ENCODE results near the gene EHBP1L1. TPM values are rescaled to one million over a fixed set of nuclear protein-coding genes. Genes with fewer than 3 reads are reported as not detected.
A peak's percentile ranks its signal among the peaks of the same experiment; 100 is the strongest.

EHBP1L1 gene
- total RNA-seq, 4 donors from 2014 or later: 46.5 to 101 (median 87.4) TPM

DNA sequence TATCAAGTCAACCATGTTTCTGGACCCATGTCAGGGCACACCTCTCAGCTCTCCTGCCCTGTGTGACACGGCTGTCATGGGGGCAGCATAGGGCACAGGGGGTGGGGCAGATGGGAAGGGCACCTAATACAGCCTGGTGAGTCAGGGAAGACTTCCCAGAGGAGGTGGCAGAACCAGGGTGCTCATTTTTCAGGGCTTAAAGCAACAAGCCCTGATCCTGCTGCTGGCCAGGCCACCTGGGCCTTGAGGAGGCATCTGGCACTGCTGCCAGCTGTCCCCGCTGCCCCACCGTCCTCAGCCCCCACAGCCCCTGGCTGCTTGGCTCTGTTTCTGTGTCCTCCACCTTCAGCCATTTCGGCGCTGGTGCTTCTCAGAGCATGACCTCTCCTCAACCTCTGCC, 33.8 kb downstream of the EHBP1L1 start:
- H3K36me3 ChIP-seq: peaks cover 10 to 79% (median 12%) of the 10 kb centered on the region in 3 donors
- no peaks in the 10 kb centered on the region for H3K9me3 ChIP-seq
- intact Hi-C loops (cut with DNase I): loop anchor here (10.0 kb wide), 1 partner anchor 65 kb away; no protein-coding TSS in a partner anchor
- WGBS, 2 donors: 72 to 80% methylated on average over 4 to 5 of the region's 5 CpGs
- no peak for TF ChIP-seq POLR2A (IDR thresholded peaks at IDR 0.05)
- TF ChIP-seq, protein P1, sequence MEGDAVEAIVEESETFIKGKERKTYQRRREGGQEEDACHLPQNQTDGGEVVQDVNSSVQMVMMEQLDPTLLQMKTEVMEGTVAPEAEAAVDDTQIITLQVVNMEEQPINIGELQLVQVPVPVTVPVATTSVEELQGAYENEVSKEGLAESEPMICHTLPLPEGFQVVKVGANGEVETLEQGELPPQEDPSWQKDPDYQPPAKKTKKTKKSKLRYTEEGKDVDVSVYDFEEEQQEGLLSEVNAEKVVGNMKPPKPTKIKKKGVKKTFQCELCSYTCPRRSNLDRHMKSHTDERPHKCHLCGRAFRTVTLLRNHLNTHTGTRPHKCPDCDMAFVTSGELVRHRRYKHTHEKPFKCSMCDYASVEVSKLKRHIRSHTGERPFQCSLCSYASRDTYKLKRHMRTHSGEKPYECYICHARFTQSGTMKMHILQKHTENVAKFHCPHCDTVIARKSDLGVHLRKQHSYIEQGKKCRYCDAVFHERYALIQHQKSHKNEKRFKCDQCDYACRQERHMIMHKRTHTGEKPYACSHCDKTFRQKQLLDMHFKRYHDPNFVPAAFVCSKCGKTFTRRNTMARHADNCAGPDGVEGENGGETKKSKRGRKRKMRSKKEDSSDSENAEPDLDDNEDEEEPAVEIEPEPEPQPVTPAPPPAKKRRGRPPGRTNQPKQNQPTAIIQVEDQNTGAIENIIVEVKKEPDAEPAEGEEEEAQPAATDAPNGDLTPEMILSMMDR (IDR thresholded peaks at IDR 0.05): no peak
- peak overlapping the region in 1 of 4 donors; percentile 14 for H3K4me3 ChIP-seq
- peak overlapping the region in 3 of 4 donors; percentile 17 to 96 (median 57) for H3K27ac ChIP-seq
- no peak for DNase-seq
- no peaks in the 10 kb centered on the region for H3K27me3 ChIP-seq
- H3K4me1 ChIP-seq: peaks cover 48 to 77% (median 49%) of the 10 kb centered on the region in 3 donors

DNA sequence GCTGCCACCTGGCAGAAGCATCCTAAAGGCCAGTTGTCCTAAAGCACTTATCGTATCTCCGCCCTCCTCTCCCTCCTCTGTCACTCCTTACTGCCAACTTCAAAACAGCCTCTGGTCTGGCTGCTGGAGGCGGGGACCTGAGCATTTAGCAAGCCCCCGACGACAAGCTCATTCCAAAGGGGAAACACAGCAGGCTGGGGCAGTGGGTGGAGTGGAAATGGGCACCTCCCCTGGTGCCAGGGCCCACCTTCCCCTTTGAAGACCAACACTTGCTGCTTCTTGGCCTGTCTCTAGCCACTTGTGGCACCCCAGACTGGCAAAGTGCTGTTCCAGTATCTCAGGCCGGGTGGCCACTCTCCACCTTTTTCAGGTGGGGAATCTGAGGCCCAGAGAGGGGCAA, 34.6 kb downstream of the EHBP1L1 start:
- 79 to 92% methylated on average over 2 to 3 of the region's 6 CpGs for WGBS, 2 donors
- intact Hi-C loops (cut with DNase I): loop anchor here (10.0 kb wide), 1 partner anchor 66 kb away; no protein-coding TSS in a partner anchor
- Histone ChIP-seq H3K27me3 (no peaks in the 10 kb centered on the region), H3K4me1 (peaks cover 48 to 77% (median 49%) of the 10 kb centered on the region in 3 donors), H3K36me3 (peaks cover 2 to 72% (median 4%) of the 10 kb centered on the region in 3 donors), H3K4me3 (peak overlapping the region in 3 of 4 donors; percentile 70 to 99 (median 81)), H3K27ac (peak overlapping the region; percentile 96 to 98 (median 98)), H3K9me3 (no peaks in the 10 kb centered on the region)
- TF ChIP-seq, protein P1 (IDR thresholded peaks at IDR 0.05): no peak
- no peak for TF ChIP-seq POLR2A (IDR thresholded peaks at IDR 0.05)
- DNase-seq: no peak

DNA sequence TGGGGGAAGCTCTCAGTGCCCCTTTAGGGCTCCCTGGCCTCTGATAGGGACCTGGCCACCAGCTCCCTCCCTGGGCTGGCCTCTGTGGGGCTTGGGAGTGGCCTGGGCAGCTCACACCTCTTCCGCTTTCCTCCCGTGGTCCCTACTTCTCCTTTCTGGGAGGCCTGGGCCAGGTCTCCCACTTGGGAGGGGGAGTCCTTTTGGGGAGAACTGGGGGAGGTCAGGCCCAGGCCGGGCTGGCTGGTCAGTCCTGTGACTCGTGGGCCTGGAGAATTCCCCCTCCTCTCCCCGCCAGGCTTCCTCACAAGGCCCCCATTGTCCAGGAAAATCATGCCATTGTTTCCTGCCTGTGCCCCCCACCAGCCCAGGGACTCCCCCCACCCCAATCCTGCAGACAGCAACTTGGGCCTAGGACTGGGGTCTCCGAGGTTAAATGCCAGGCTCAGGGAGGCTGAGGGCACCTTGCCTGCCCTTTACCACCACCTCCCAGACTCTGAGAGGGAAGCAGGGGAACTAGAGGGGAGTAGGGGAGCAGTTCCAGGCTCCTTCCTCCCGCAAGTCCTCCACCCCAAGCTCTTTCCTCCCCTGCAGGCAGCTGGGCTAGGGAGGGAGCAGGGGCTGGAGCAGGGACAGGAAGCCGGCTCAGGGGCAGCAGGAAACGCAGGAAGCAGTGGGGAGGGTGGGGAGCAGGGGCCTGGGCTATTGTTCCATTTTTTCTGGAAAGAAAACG, 35.3 kb downstream of the EHBP1L1 start:
- WGBS, 2 donors: 29 to 60% methylated on average over 2 to 7 of the region's 10 CpGs
- peaks cover 0 to 64% (median 0%) of the 10 kb centered on the region in 3 donors for H3K36me3 ChIP-seq
- intact Hi-C loops (cut with DNase I): loop anchor here (10.0 kb wide), 1 partner anchor 66 kb away; no protein-coding TSS in a partner anchor
- H3K27ac ChIP-seq: peak overlapping the region; percentile 96 to 98 (median 98)
- peak overlapping the region in 3 of 4 donors; percentile 70 to 99 (median 81) for H3K4me3 ChIP-seq
- no peak for DNase-seq
- no peak for TF ChIP-seq POLR2A (IDR thresholded peaks at IDR 0.05)
- TF ChIP-seq, protein P1 (IDR thresholded peaks at IDR 0.05): no peak
- H3K9me3 ChIP-seq: no peaks in the 10 kb centered on the region
- peaks cover 49 to 76% (median 50%) of the 10 kb centered on the region in 3 donors for H3K4me1 ChIP-seq
- no peaks in the 10 kb centered on the region for H3K27me3 ChIP-seq

DNA sequence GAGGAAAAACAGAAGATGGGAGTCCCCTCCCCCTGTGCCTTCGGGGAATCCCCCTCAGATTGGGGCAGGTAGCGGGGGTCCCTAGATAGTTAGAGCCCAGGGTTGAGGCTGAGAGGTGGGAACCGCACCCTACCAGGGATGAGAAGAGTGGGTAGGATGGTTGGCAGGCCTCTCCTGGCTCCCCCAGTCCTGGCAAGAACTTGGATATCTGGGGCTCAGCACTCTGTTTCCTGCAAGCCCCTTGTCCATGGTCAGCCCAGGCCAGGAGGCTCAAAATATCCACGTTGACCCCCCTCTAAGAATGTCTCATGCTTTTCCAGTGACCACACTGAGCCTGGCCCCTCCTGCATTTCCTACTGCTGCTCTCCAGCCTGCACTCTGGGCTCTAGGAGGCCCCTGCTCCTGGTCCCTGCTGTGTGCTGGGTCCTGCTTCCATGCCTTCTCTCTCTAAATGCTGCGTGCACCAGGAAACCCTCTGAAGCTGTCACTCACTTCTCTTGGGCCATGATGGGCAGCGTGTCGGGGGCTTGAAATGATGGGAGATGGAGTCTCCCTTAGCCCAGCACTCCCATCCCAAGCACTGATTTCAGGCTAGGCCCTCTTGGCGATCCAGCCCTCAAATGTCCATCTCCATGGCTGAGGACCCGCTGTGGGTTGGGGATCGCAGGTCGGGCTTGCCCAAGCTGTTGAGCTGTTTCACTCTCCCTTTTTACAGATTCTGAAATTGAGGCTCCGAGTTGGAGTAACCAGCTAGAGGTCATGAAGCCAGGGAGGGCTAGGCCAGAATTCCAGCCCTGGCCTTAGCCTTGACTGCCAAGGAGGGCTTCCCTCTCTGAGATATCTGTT, 36.1 kb downstream of the EHBP1L1 start:
- no peak for DNase-seq
- Histone ChIP-seq H3K9me3 (no peaks in the 10 kb centered on the region), H3K36me3 (peaks cover 0 to 58% (median 0%) of the 10 kb centered on the region in 3 donors), H3K27ac (peak overlapping the region; percentile 96 to 98 (median 98)), H3K4me3 (peak overlapping the region; percentile 70 to 99 (median 87)), H3K4me1 (peaks cover 51 to 77% (median 58%) of the 10 kb centered on the region in 3 donors), H3K27me3 (no peaks in the 10 kb centered on the region)
- intact Hi-C loops (cut with DNase I): loop anchor here (10.0 kb wide), 1 partner anchor 67 kb away; no protein-coding TSS in a partner anchor
- WGBS, 2 donors: 20 to 52% methylated on average over 2 to 7 of the region's 12 CpGs
- TF ChIP-seq, protein P1 (IDR thresholded peaks at IDR 0.05): no peak
- TF ChIP-seq POLR2A (IDR thresholded peaks at IDR 0.05): no peak
